Hepatocyte (in vitro differentiated cells): ENCODE measurements around the gene CDH26. TPM values are rescaled to one million over a fixed set of nuclear protein-coding genes. Genes with fewer than 3 reads are reported as not detected.

Experiments used
- DNase-seq: peaks from one replicate; pipeline ENCODE4 v3.0.0-alpha.2; 2016; ENCODE audit warnings: low spot score
- H2AFZ ChIP-seq: fragments of 200-600 bp; sonication (generic); 2 replicates; pipeline ENCODE4 v1.6.0; 2016; ENCODE audit warnings: antibody characterized with exemption, mild to moderate bottlenecking
- H3K27ac ChIP-seq: fragments of 200-600 bp; sonication (generic); 2 replicates; pipeline ENCODE4 v1.5.1; 2016; ENCODE audit warnings: mild to moderate bottlenecking
- H3K27me3 ChIP-seq: fragments of 200-600 bp; sonication (generic); 2 replicates; pipeline ENCODE4 v1.6.1; 2016
- H3K36me3 ChIP-seq: fragments of 200-600 bp; sonication (generic); replicated peaks from 2 replicates; pipeline ENCODE4 v1.5.1; 2016; ENCODE audit warnings: low read depth; ENCODE audit not compliant: insufficient read depth
- H3K4me1 ChIP-seq: fragments of 200-600 bp; sonication (generic); 2 replicates; pipeline ENCODE4 v1.5.1; 2016; ENCODE audit warnings: mild to moderate bottlenecking, moderate library complexity; ENCODE audit not compliant: insufficient read depth
- H3K4me2 ChIP-seq: fragments of 200-600 bp; sonication (generic); 2 replicates; pipeline ENCODE4 v1.6.0; 2016
- H3K4me3 ChIP-seq: fragments of 200-600 bp; sonication (generic); 2 replicates; pipeline ENCODE4 v1.5.1; 2016; ENCODE audit warnings: mild to moderate bottlenecking
- H3K79me2 ChIP-seq: fragments of 200-600 bp; sonication (generic); 2 replicates; pipeline ENCODE4 v1.6.0; 2017; ENCODE audit warnings: mild to moderate bottlenecking
- H3K9me2 ChIP-seq: fragments of 200-600 bp; sonication (generic); replicated peaks from 2 replicates; pipeline ENCODE4 v1.6.0; 2017; ENCODE audit warnings: mild to moderate bottlenecking; ENCODE audit not compliant: insufficient read depth
- H3K9me3 ChIP-seq: fragments of 200-600 bp; sonication (generic); 2 replicates; pipeline ENCODE4 v1.5.1; 2016; ENCODE audit warnings: low read depth, mild to moderate bottlenecking
- H4K20me1 ChIP-seq: fragments of 200-600 bp; sonication (generic); 2 replicates; pipeline ENCODE4 v1.6.0; 2016; ENCODE audit warnings: mild to moderate bottlenecking; ENCODE audit not compliant: insufficient read depth, poor library complexity, severe bottlenecking
- CTCF ChIP-seq: fragments of 200-600 bp; sonication (generic); IDR thresholded peaks from 2 replicates; pipeline ENCODE4 v1.5.1; 2016; ENCODE audit warnings: antibody characterized with exemption, mild to moderate bottlenecking; ENCODE audit not compliant: poor library complexity
- EZH2 ChIP-seq: fragments of 200-600 bp; sonication (generic); IDR thresholded peaks from 2 replicates; pipeline ENCODE4 v1.6.1; 2016; ENCODE audit warnings: antibody characterized with exemption, mild to moderate bottlenecking, borderline replicate concordance
- EZH2phosphoT487 ChIP-seq: fragments of 200-600 bp; sonication (generic); IDR thresholded peaks from one replicate; pipeline ENCODE4 v1.6.1; 2018; ENCODE audit warnings: antibody characterized with exemption, mild to moderate bottlenecking, low read depth, moderate library complexity; ENCODE audit not compliant: unreplicated experiment, severe bottlenecking
- WGBS: methylation state at CpG from one replicate; pipeline ENCODE4 v1.1.6; 2016; ENCODE audit warnings: low lambda C conversion rate; ENCODE audit errors: missing lambda C conversion rate; 5-methylcytosine and 5-hydroxymethylcytosine counted together
- polyA plus RNA-seq: library from polyadenylated mRNA; unstranded; fragments of >200 nt; fragmentation: Nextera tagmentation; extraction: Ambion mirVana; gene quantifications from 2 replicates; pipeline ENCODE4 v1.2.1, GENCODE V29; 2016
- total RNA-seq: library from RNA; depleted of rRNA; stranded (reverse); fragments of >200 nt; gene quantifications from 2 replicates; pipeline ENCODE4 v1.2.3, GENCODE V29; 2014

The CDH26 gene
- total and polyA plus RNA-seq, 2 experiments from 2014 or later = 2.2 to 2.3 TPM

- 87% methylated on average over 2 of the region's 2 CpGs for WGBS
- no peak overlapping the region for H3K4me2 ChIP-seq
- no peaks in the 10 kb centered on the region for H4K20me1 ChIP-seq
- H3K9me3 ChIP-seq = no peaks in the 10 kb centered on the region
- H3K27ac ChIP-seq = no peak overlapping the region
- DNase-seq = no peak
- no peaks in the 10 kb centered on the region for H3K4me1 ChIP-seq
- no peak overlapping the region for H2AFZ ChIP-seq
- H3K27me3 ChIP-seq = peaks cover under 1% of the 10 kb centered on the region
- H3K36me3 ChIP-seq = no peaks in the 10 kb centered on the region
- no peaks in the 10 kb centered on the region for H3K79me2 ChIP-seq
- no peak for TF ChIP-seq EZH2phosphoT487
- TF ChIP-seq EZH2 = no peak
- TF ChIP-seq CTCF = no peak
- no peak overlapping the region for H3K4me3 ChIP-seq
- H3K9me2 ChIP-seq = no peaks in the 10 kb centered on the region
Observed at GRCh38 chr20:60046436-60046835, 88.2 kb downstream of the CDH26 start.

- Histone ChIP-seq H3K9me3 (no peaks in the 10 kb centered on the region), H4K20me1 (no peaks in the 10 kb centered on the region), H3K4me1 (no peaks in the 10 kb centered on the region), H3K4me3 (no peak overlapping the region), H2AFZ (no peak overlapping the region), H3K79me2 (no peaks in the 10 kb centered on the region), H3K27ac (no peak overlapping the region), H3K27me3 (peaks cover 5% of the 10 kb centered on the region), H3K36me3 (no peaks in the 10 kb centered on the region), H3K9me2 (no peaks in the 10 kb centered on the region), H3K4me2 (no peak overlapping the region)
- WGBS = 94% methylated on average over 8 of the region's 8 CpGs
- no peak for TF ChIP-seq CTCF
- TF ChIP-seq EZH2 = no peak
- no peak for TF ChIP-seq EZH2phosphoT487
- DNase-seq = no peak
Observed at GRCh38 chr20:60046860-60047259, 88.6 kb downstream of the CDH26 start.

- no peaks in the 10 kb centered on the region for H3K79me2 ChIP-seq
- peaks cover 15% of the 10 kb centered on the region for H3K27me3 ChIP-seq
- no peak overlapping the region for H3K4me2 ChIP-seq
- H3K36me3 ChIP-seq = no peaks in the 10 kb centered on the region
- H3K27ac ChIP-seq = no peak overlapping the region
- H3K9me3 ChIP-seq = no peaks in the 10 kb centered on the region
- 91% methylated on average over 11 of the region's 11 CpGs for WGBS
- no peaks in the 10 kb centered on the region for H3K9me2 ChIP-seq
- DNase-seq = no peak
- H3K4me3 ChIP-seq = no peak overlapping the region
- H4K20me1 ChIP-seq = no peaks in the 10 kb centered on the region
- no peak for TF ChIP-seq CTCF
- no peak for TF ChIP-seq EZH2phosphoT487
- no peak for TF ChIP-seq EZH2
- no peak overlapping the region for H2AFZ ChIP-seq
- no peaks in the 10 kb centered on the region for H3K4me1 ChIP-seq
Observed at GRCh38 chr20:60048634-60049521, 90.7 kb downstream of the CDH26 start.
